SJSA1 (cell line): ENCODE measurements around the gene CHPF. TPM values are rescaled to one million over a fixed set of nuclear protein-coding genes. Genes with fewer than 3 reads are reported as not detected.
A peak's percentile ranks its signal among the peaks of the same experiment; 100 is the strongest.

Experiments used
- DNase-seq, 2 experiments: peaks; one replicate each; pipeline ENCODE4 v3.0.0-alpha.2; 2015 to 2020; ENCODE audit warnings: low spot score in 2 of 2, low read depth in 1 of 2
- H3K27ac ChIP-seq: fragments of 250-450 bp; sonication (Bioruptor Pico); 2 replicates; pipeline ENCODE4 v1.5.1; 2020; ENCODE audit warnings: mild to moderate bottlenecking, moderate library complexity
- H3K27me3 ChIP-seq: fragments of 250-450 bp; sonication (Bioruptor Pico); replicated peaks from 2 replicates; pipeline ENCODE4 v1.5.1; 2020; ENCODE audit warnings: mild to moderate bottlenecking, moderate library complexity
- H3K36me3 ChIP-seq: fragments of 250-450 bp; sonication (Bioruptor Pico); 2 replicates; pipeline ENCODE4 v1.5.1; 2020; ENCODE audit warnings: mild to moderate bottlenecking
- H3K4me1 ChIP-seq: fragments of 250-450 bp; sonication (Bioruptor Pico); replicated peaks from 2 replicates; pipeline ENCODE4 v1.6.1; 2021; ENCODE audit warnings: mild to moderate bottlenecking
- H3K4me3 ChIP-seq: fragments of 250-450 bp; sonication (Bioruptor Pico); 2 replicates; pipeline ENCODE4 v1.5.1; 2020; ENCODE audit warnings: mild to moderate bottlenecking
- H3K9me3 ChIP-seq: fragments of 250-450 bp; sonication (Bioruptor Pico); replicated peaks from 2 replicates; pipeline ENCODE4 v1.5.1; 2020; ENCODE audit warnings: mild to moderate bottlenecking
- total RNA-seq: library from RNA; depleted of rRNA; stranded (reverse); fragments of >200 nt; shearing (Covaris generic); gene quantifications from 2 replicates; pipeline ENCODE4 v1.2.3, GENCODE V29; 2014; rRNA removed

The CHPF gene
- 113 and 125 TPM in 2 replicates for total RNA-seq

GRCh38 chr2:219543596-219544358 lies at the start of gene CHPF, which contains the start of gene TMEM198:
TSS of gene CHPF (minus strand) at chr2:219543809. CDS start at chr2:219543538, 271 bp downstream.
TSS of gene TMEM198 (plus strand) at chr2:219544028. CDS start at chr2:219544728, 700 bp downstream.
- no peak within 1 kb of the TSS; the same call in 1 of the 2 replicates for H3K27ac ChIP-seq
- no peaks in the 10 kb centered on the region for H3K27me3 ChIP-seq
- H3K9me3 ChIP-seq, result no peaks in the 10 kb centered on the region
- peak; percentile 99 for DNase-seq
- peaks cover 30% of the 10 kb centered on the region for H3K36me3 ChIP-seq
- H3K4me3 ChIP-seq, result peak within 1 kb of the TSS; percentile 66
- H3K4me1 ChIP-seq, result peaks cover 4% of the 10 kb centered on the region

GRCh38 chr2:219593154-219593553 lies 49.5 kb upstream of the CHPF start:
- Histone ChIP-seq H3K27me3 (no peaks in the 10 kb centered on the region), H3K27ac (no peak overlapping the region), H3K4me1 (peaks cover 19% of the 10 kb centered on the region), H3K9me3 (no peaks in the 10 kb centered on the region; the same call in 1 of the 2 replicates), H3K36me3 (no peaks in the 10 kb centered on the region), H3K4me3 (no peak overlapping the region)
- DNase-seq, result no peak

- no peak overlapping the region for H3K4me3 ChIP-seq
- no peak for DNase-seq
- no peaks in the 10 kb centered on the region; the same call in 1 of the 2 replicates for H3K9me3 ChIP-seq
- no peak overlapping the region for H3K27ac ChIP-seq
- peaks cover 18% of the 10 kb centered on the region for H3K4me1 ChIP-seq
- H3K27me3 ChIP-seq, result no peaks in the 10 kb centered on the region
- no peaks in the 10 kb centered on the region for H3K36me3 ChIP-seq
These were observed 49.1 kb upstream of the CHPF start for GRCh38 chr2:219592736-219593135.

GRCh38 chr2:219591091-219591490 lies 47.5 kb upstream of the CHPF start:
- no peaks in the 10 kb centered on the region; the same call in 1 of the 2 replicates for H3K9me3 ChIP-seq
- H3K27me3 ChIP-seq, result peaks cover 9% of the 10 kb centered on the region; the same call in 1 of the 2 replicates
- H3K27ac ChIP-seq, result no peak overlapping the region
- no peak for DNase-seq
- H3K36me3 ChIP-seq, result no peaks in the 10 kb centered on the region
- no peak overlapping the region for H3K4me3 ChIP-seq
- peaks cover 7% of the 10 kb centered on the region for H3K4me1 ChIP-seq

GRCh38 chr2:219581346-219581745 lies 37.7 kb upstream of the CHPF start:
- Histone ChIP-seq H3K27me3 (peaks cover 9% of the 10 kb centered on the region), H3K9me3 (no peaks in the 10 kb centered on the region), H3K27ac (no peak overlapping the region), H3K4me1 (no peaks in the 10 kb centered on the region), H3K4me3 (no peak overlapping the region), H3K36me3 (no peaks in the 10 kb centered on the region)
- no peak for DNase-seq

- Histone ChIP-seq H3K27me3 (peaks cover 6% of the 10 kb centered on the region; the same call in 1 of the 2 replicates), H3K27ac (no peak overlapping the region), H3K4me1 (no peaks in the 10 kb centered on the region), H3K9me3 (no peaks in the 10 kb centered on the region), H3K4me3 (no peak overlapping the region), H3K36me3 (no peaks in the 10 kb centered on the region)
- no peak for DNase-seq
These were observed 35.4 kb upstream of the CHPF start for GRCh38 chr2:219578811-219579613.

GRCh38 chr2:219576505-219577388 lies 33.1 kb upstream of the CHPF start:
- no peak for DNase-seq
- no peaks in the 10 kb centered on the region for H3K36me3 ChIP-seq
- H3K27me3 ChIP-seq, result 0 out of 2 replicates have a peak, but pooled peaks cover 6% of the 10 kb centered on the region
- no peaks in the 10 kb centered on the region for H3K9me3 ChIP-seq
- peaks cover 3% of the 10 kb centered on the region for H3K4me1 ChIP-seq
- H3K4me3 ChIP-seq, result no peak overlapping the region
- no peak overlapping the region for H3K27ac ChIP-seq

GRCh38 chr2:219575566-219576504 lies 32.2 kb upstream of the CHPF start:
- DNase-seq, result no peak
- H3K36me3 ChIP-seq, result peaks cover 2% of the 10 kb centered on the region
- no peaks in the 10 kb centered on the region for H3K9me3 ChIP-seq
- peaks cover 8% of the 10 kb centered on the region for H3K4me1 ChIP-seq
- H3K27ac ChIP-seq, result no peak overlapping the region
- 0 out of 2 replicates have a peak, but pooled peaks cover 6% of the 10 kb centered on the region for H3K27me3 ChIP-seq
- no peak overlapping the region for H3K4me3 ChIP-seq

GRCh38 chr2:219574484-219575311 lies 31.1 kb upstream of the CHPF start:
- 0 out of 2 replicates have a peak, but pooled peaks cover 3% of the 10 kb centered on the region for H3K27me3 ChIP-seq
- no peak overlapping the region for H3K4me3 ChIP-seq
- peaks cover 18% of the 10 kb centered on the region for H3K4me1 ChIP-seq
- 0 out of 2 replicates have a peak, but pooled peaks cover 3% of the 10 kb centered on the region for H3K9me3 ChIP-seq
- no peak for DNase-seq
- H3K36me3 ChIP-seq, result peaks cover 13% of the 10 kb centered on the region
- no peak overlapping the region for H3K27ac ChIP-seq

- Histone ChIP-seq H3K27ac (no peak overlapping the region), H3K36me3 (peaks cover 25% of the 10 kb centered on the region), H3K4me3 (no peak overlapping the region), H3K9me3 (0 out of 2 replicates have a peak, but pooled peaks cover 3% of the 10 kb centered on the region), H3K27me3 (0 out of 2 replicates have a peak, but pooled peaks cover 3% of the 10 kb centered on the region), H3K4me1 (peaks cover 18% of the 10 kb centered on the region)
- DNase-seq, result no peak
These were observed 29.6 kb upstream of the CHPF start for GRCh38 chr2:219573166-219573565.

- H3K4me1 ChIP-seq, result peaks cover 18% of the 10 kb centered on the region
- DNase-seq, result no peak
- peak within 1 kb of the TSS; percentile 39 for H3K27ac ChIP-seq
- peaks cover 32% of the 10 kb centered on the region for H3K36me3 ChIP-seq
- H3K9me3 ChIP-seq, result 0 out of 2 replicates have a peak, but pooled peaks cover 3% of the 10 kb centered on the region
- peak within 1 kb of the TSS; percentile 97 for H3K4me3 ChIP-seq
- 0 out of 2 replicates have a peak, but pooled peaks cover 3% of the 10 kb centered on the region for H3K27me3 ChIP-seq
These were observed 28.8 kb upstream of the CHPF start, which contains the start of gene INHA for GRCh38 chr2:219572237-219573001. TSS of gene INHA (plus strand) at chr2:219572310. CDS start at chr2:219572375, 65 bp downstream.
